Hematopoietic multipotent progenitor cell treated with erythropoietin and hydrocortisone succinate and interleukin-3 and kit ligand, for 8 days (in vitro differentiated cells): ENCODE measurements around the gene LMAN1.

Experiments
- DNase-seq: peaks from one replicate; pipeline ENCODE4 v3.0.0-alpha.2; 2015

LMAN1 gene

GRCh38 chr18:59301929-59302328 lies 57.1 kb downstream of the LMAN1 start:
- DNase-seq, result no peak

GRCh38 chr18:59300676-59301285 lies 58.3 kb downstream of the LMAN1 start:
- no peak for DNase-seq

- no peak for DNase-seq
Measured at GRCh38 chr18:59298871-59299270, 60.2 kb downstream of the LMAN1 start.

GRCh38 chr18:59293317-59293716 lies 65.7 kb downstream of the LMAN1 start:
- no peak for DNase-seq

GRCh38 chr18:59286341-59286740 lies 72.7 kb downstream of the LMAN1 start:
- DNase-seq, result no peak

GRCh38 chr18:59282341-59282740 lies 76.7 kb downstream of the LMAN1 start:
- no peak for DNase-seq

GRCh38 chr18:59279722-59280121 lies 79.3 kb downstream of the LMAN1 start:
- no peak for DNase-seq

GRCh38 chr18:59279193-59279592 lies 79.9 kb downstream of the LMAN1 start:
- DNase-seq, result no peak

- no peak for DNase-seq
Measured at GRCh38 chr18:59278793-59279192, 80.3 kb downstream of the LMAN1 start.
